Uterus (tissue), 4 donors: ENCODE measurements around the gene SRC. TPM values are rescaled to one million over a fixed set of nuclear protein-coding genes. Genes with fewer than 3 reads are reported as not detected.

Source experiments
- DNase-seq, 2 donors: peaks; one replicate each; pipeline ENCODE4 v3.0.0-alpha.2; 2019 to 2020
- H3K27ac ChIP-seq, 2 donors: fragments of 200-600 bp; sonication (generic); 1 replicate in 1 of 2; 2 replicates in 1 of 2; pipeline ENCODE4 v1.5.1; 2016 to 2018
- H3K27me3 ChIP-seq, 2 donors: fragments of 200-600 bp; sonication (generic); one replicate each; pipeline ENCODE4 v1.5.1; 2018 to 2019; ENCODE audit warnings: control low read depth in 1 of 2
- H3K36me3 ChIP-seq, 2 donors: fragments of 200-600 bp; sonication (generic); one replicate each; pipeline ENCODE4 v1.5.1; 2019; ENCODE audit warnings: control low read depth in 1 of 2
- H3K4me1 ChIP-seq, 2 donors: fragments of 200-600 bp; sonication (generic); one replicate each; pipeline ENCODE4 v1.5.1; 2018 to 2019; ENCODE audit warnings: control low read depth in 1 of 2
- H3K4me3 ChIP-seq, 2 donors: fragments of 200-600 bp; sonication (generic); 1 replicate in 1 of 2; 2 replicates in 1 of 2; pipeline ENCODE4 v1.5.1; 2018 to 2019; ENCODE audit warnings: mild to moderate bottlenecking in 1 of 2
- H3K9me3 ChIP-seq, 2 donors: fragments of 200-600 bp; sonication (generic); one replicate each; pipeline ENCODE4 v1.5.1; 2019; ENCODE audit warnings: control low read depth in 1 of 2
- POLR2A ChIP-seq, 2 donors: fragments of 450-650 bp; IDR thresholded peaks; one replicate each; pipeline ENCODE4 v1.6.1; 2016; ENCODE audit warnings: antibody characterized with exemption in 2 of 2, mild to moderate bottlenecking in 1 of 2, moderate library complexity in 1 of 2
- intact Hi-C: fragments of 100-400 bp; cut with DNase I; formaldehyde crosslinking; loops from one replicate; pipeline ENCODE4 v1.15.1; 2023; ENCODE audit warnings: low total_unique reads
- total RNA-seq, 4 donors: library from RNA; depleted of rRNA in 3 of 4; stranded (reverse); fragments of >200 nt in 3 of 4; gene quantifications; one replicate each; pipeline versions ENCODE4 v1.1.0 to v1.2.4, GENCODE V29; 2014 to 2023
- TF ChIP-seq, protein P1 (sequence below), 4 experiments: fragments of 200-600 bp in 2 of 4; fragments of 450-650 bp in 2 of 4; sonication (generic) in 2 of 4; IDR thresholded peaks; one replicate each; pipeline ENCODE4 v1.5.1; 2016 to 2019; ENCODE audit warnings: antibody characterized with exemption in 4 of 4, mild to moderate bottlenecking in 2 of 4, moderate library complexity in 1 of 4
- donor health status: DM: yes; HTN: yes; CAD: no.

The SRC gene
- total RNA-seq, 4 donors from 2014 or later: 25.0 to 110 (median 34.1) TPM

DNA sequence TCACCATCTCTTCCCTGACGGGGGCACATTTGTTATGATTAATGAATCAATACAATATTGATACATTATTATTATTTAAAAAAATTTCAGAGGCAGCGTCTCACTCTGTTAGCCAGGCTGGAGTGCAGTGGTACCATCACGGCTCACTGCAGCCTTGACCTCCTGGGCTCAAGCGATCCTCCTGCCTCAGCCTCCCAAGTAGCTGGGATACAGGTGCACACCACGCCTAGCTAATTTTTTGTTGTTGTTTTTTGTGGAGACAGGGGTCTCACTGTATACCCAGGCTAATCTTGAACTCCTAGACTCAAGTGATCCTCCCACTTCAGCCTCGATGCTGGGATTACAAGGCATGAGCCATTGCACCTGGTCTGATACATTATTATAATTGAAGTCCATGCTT, 4.9 kb upstream of the SRC start:
- Histone ChIP-seq H3K4me3 (no peak overlapping the region), H3K27me3 (no peaks in the 10 kb centered on the region), H3K9me3 (no peaks in the 10 kb centered on the region), H3K27ac (no peak overlapping the region), H3K36me3 (no peaks in the 10 kb centered on the region), H3K4me1 (peaks cover 0 to under 1% of the 10 kb centered on the region in 2 donors)
- intact Hi-C loops: no loop called here
- no peak for DNase-seq
- TF ChIP-seq, protein P1, sequence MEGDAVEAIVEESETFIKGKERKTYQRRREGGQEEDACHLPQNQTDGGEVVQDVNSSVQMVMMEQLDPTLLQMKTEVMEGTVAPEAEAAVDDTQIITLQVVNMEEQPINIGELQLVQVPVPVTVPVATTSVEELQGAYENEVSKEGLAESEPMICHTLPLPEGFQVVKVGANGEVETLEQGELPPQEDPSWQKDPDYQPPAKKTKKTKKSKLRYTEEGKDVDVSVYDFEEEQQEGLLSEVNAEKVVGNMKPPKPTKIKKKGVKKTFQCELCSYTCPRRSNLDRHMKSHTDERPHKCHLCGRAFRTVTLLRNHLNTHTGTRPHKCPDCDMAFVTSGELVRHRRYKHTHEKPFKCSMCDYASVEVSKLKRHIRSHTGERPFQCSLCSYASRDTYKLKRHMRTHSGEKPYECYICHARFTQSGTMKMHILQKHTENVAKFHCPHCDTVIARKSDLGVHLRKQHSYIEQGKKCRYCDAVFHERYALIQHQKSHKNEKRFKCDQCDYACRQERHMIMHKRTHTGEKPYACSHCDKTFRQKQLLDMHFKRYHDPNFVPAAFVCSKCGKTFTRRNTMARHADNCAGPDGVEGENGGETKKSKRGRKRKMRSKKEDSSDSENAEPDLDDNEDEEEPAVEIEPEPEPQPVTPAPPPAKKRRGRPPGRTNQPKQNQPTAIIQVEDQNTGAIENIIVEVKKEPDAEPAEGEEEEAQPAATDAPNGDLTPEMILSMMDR (IDR thresholded peaks at IDR 0.05): no peak
- no peak for TF ChIP-seq POLR2A (IDR thresholded peaks at IDR 0.05)

GRCh38 chr20:37341632-37342031, 4.3 kb upstream of the SRC start:
- Histone ChIP-seq H3K9me3 (no peaks in the 10 kb centered on the region), H3K27me3 (no peaks in the 10 kb centered on the region), H3K27ac (no peak overlapping the region), H3K36me3 (no peaks in the 10 kb centered on the region), H3K4me3 (no peak overlapping the region), H3K4me1 (no peaks in the 10 kb centered on the region)
- intact Hi-C loops: no loop called here
- DNase-seq: no peak
- no peak for TF ChIP-seq POLR2A (IDR thresholded peaks at IDR 0.05)
- TF ChIP-seq, protein P1 (IDR thresholded peaks at IDR 0.05): no peak

- H3K27ac ChIP-seq: no peak overlapping the region
- no peak overlapping the region for H3K4me3 ChIP-seq
- H3K9me3 ChIP-seq: no peaks in the 10 kb centered on the region
- H3K4me1 ChIP-seq: no peaks in the 10 kb centered on the region
- H3K36me3 ChIP-seq: no peaks in the 10 kb centered on the region
- intact Hi-C loops: no loop called here
- no peak for TF ChIP-seq POLR2A (IDR thresholded peaks at IDR 0.05)
- TF ChIP-seq, protein P1 (IDR thresholded peaks at IDR 0.05): no peak
- H3K27me3 ChIP-seq: no peaks in the 10 kb centered on the region
- DNase-seq: no peak
Measured at GRCh38 chr20:37342231-37343177, 3.4 kb upstream of the SRC start.

GRCh38 chr20:37343212-37343993, 2.5 kb upstream of the SRC start:
- H3K9me3 ChIP-seq: no peaks in the 10 kb centered on the region
- DNase-seq: no peak
- no peak overlapping the region for H3K4me3 ChIP-seq
- no peaks in the 10 kb centered on the region for H3K36me3 ChIP-seq
- H3K4me1 ChIP-seq: no peaks in the 10 kb centered on the region
- TF ChIP-seq POLR2A (IDR thresholded peaks at IDR 0.05): no peak
- TF ChIP-seq, protein P1 (IDR thresholded peaks at IDR 0.05): no peak
- intact Hi-C loops: no loop called here
- H3K27me3 ChIP-seq: no peaks in the 10 kb centered on the region
- no peak overlapping the region for H3K27ac ChIP-seq

GRCh38 chr20:37343994-37344355, 2.0 kb upstream of the SRC start:
- TF ChIP-seq POLR2A (IDR thresholded peaks at IDR 0.05): no peak
- TF ChIP-seq, protein P1 (IDR thresholded peaks at IDR 0.05): no peak
- no peaks in the 10 kb centered on the region for H3K36me3 ChIP-seq
- DNase-seq: no peak
- no peaks in the 10 kb centered on the region for H3K9me3 ChIP-seq
- intact Hi-C loops: no loop called here
- H3K27me3 ChIP-seq: no peaks in the 10 kb centered on the region
- no peaks in the 10 kb centered on the region for H3K4me1 ChIP-seq
- H3K27ac ChIP-seq: peak overlapping the region in 1 of 2 donors; percentile 93
- H3K4me3 ChIP-seq: no peak overlapping the region
